GM23248 (cell line): ENCODE results near the gene UBC.

ENCODE experiments used
- EZH2 ChIP-seq: fragments of 200-600 bp; sonication (generic); IDR thresholded peaks from 2 replicates; pipeline ENCODE4 v1.6.1; 2018; ENCODE audit warnings: antibody characterized with exemption, mild to moderate bottlenecking; ENCODE audit not compliant: insufficient read depth, poor library complexity, severe bottlenecking
- EZH2phosphoT487 ChIP-seq: fragments of 200-600 bp; sonication (generic); IDR thresholded peaks from 2 replicates; pipeline ENCODE4 v1.6.1; 2018; ENCODE audit warnings: antibody characterized with exemption, moderate library complexity, mild to moderate bottlenecking, low read depth; ENCODE audit not compliant: insufficient read depth

GRCh38 chr12:124863416-124864325 lies 50.8 kb downstream of the UBC start, which contains the start of gene SCARB1:
- TF ChIP-seq EZH2 (no peak), EZH2phosphoT487 (no peak)
